Measurements from ENCODE around the gene COX6B1. TPM values are rescaled to one million over a fixed set of nuclear protein-coding genes. Genes with fewer than 3 reads are reported as not detected.

Gene COX6B1
- total and polyA plus RNA-seq, 2 of the 8 experiments (the other 6 are each of a cell fraction or from before 2014, with no cell fraction given) = 437 to 1,052 TPM

- DNase-seq (ENCODE audit: low read depth in 1 of 2, low spot score in 2 of 2) (no peak), FAIRE-seq (no peak)
- H3K23me2 ChIP-seq (ENCODE audit: low read depth, low read length) = no peaks in the 10 kb centered on the region; the same call in 1 of the 2 replicates
- H3K9ac ChIP-seq (replicated peaks in 1 of 4; ENCODE audit: extremely low read depth in 1 of 4, low read depth in 3 of 4, low read length in 3 of 4) = no peak overlapping the region
- ChIA-PET POLR2A (ENCODE audit: partially characterized antibody) (interaction anchor here (0.8 kb wide), 1 partner anchor 28 kb away, joined by 3 read pairs; no protein-coding TSS in a partner anchor), CTCF (ENCODE audit: partially characterized antibody) (interaction anchor here (0.6 to 1.3 kb wide), 4 partner anchors 9 to 117 kb away, joined by 3 to 4 read pairs (median 4); no protein-coding TSS in a partner anchor)
- peaks cover 0 to 1% of the 10 kb centered on the region in 2 experiments for H4K20me1 ChIP-seq (replicated peaks in 1 of 2; ENCODE audit: control insufficient read depth in 1 of 2, insufficient read depth in 2 of 2, low read length in 2 of 2)
- H3K4me2 ChIP-seq (ENCODE audit: insufficient read depth in 1 of 2, low read depth in 2 of 2, low read length in 2 of 2) = no peak overlapping the region
- 89% methylated on average over 3 of the region's 3 CpGs; no CpG with 5 or more reads in 1 of the 2 experiments for WGBS, 2 experiments (ENCODE audit: extremely low coverage in 1 of 2, insufficient coverage in 1 of 2, insufficient read length in 1 of 2, insufficient replicate concordance in 2 of 2, low coverage in 1 of 2, low lambda C conversion rate in 2 of 2, missing lambda C conversion rate in 1 of 2)
- H4K5ac ChIP-seq (ENCODE audit: insufficient read length, low read depth, low read length) = no peak overlapping the region
- no peaks in the 10 kb centered on the region; a peak in 2 of 4 replicates for H3K9me3 ChIP-seq (ENCODE audit: insufficient read depth in 2 of 2, low read depth in 1 of 2, low read length in 1 of 2)
- no peak overlapping the region for H2BK5ac ChIP-seq (ENCODE audit: low read depth, low read length)
- no peak overlapping the region for H2AFZ ChIP-seq (ENCODE audit: low read length)
- H3K27ac ChIP-seq (ENCODE audit: low read depth, low read length) = no peak overlapping the region
- peaks cover 0 to 3% (median 0%) of the 10 kb centered on the region in 4 experiments; a peak in 2 of 7 replicates for H3K27me3 ChIP-seq (replicated peaks in 1 of 4; ENCODE audit: control insufficient read depth in 3 of 4, extremely low read depth in 1 of 4, insufficient read depth in 3 of 4, low read length in 3 of 4)
- H3K14ac ChIP-seq (ENCODE audit: insufficient read length) = no peak overlapping the region
- H3K4me1 ChIP-seq (replicated peaks in 1 of 4; ENCODE audit: control insufficient read depth in 3 of 4, insufficient read depth in 4 of 4, low read length in 3 of 4) = no peaks in the 10 kb centered on the region
- no peak overlapping the region for H3K4ac ChIP-seq (replicated peaks; ENCODE audit: insufficient read length, low read depth, low read length)
- no peak overlapping the region for H3K23ac ChIP-seq (ENCODE audit: insufficient read length)
- no peak overlapping the region for H4K8ac ChIP-seq (ENCODE audit: extremely low read depth, insufficient read depth, low read length)
- no peak overlapping the region for H3K4me3 ChIP-seq (ENCODE audit: extremely low read depth in 1 of 4, insufficient read depth in 2 of 4, low read depth in 3 of 4, low read length in 4 of 4)
- no peaks in the 10 kb centered on the region for H3K36me3 ChIP-seq (ENCODE audit: control insufficient read depth in 2 of 4, insufficient read depth in 4 of 4, low read length in 3 of 4)
- no peaks in the 10 kb centered on the region for H3K79me1 ChIP-seq (ENCODE audit: low read depth, low read length)
- no peak overlapping the region for H4K91ac ChIP-seq (replicated peaks; ENCODE audit: insufficient read length, low read length)
- H2BK15ac ChIP-seq (ENCODE audit: low read length) = no peak overlapping the region
- H3K79me2 ChIP-seq (ENCODE audit: control insufficient read depth in 1 of 2, insufficient read depth in 2 of 2, low read length in 2 of 2) = no peaks in the 10 kb centered on the region
- no peak overlapping the region for H2BK12ac ChIP-seq (ENCODE audit: low read depth, low read length)
- no peak overlapping the region for H3K18ac ChIP-seq (ENCODE audit: extremely low read depth, low read length)
- no peak overlapping the region for H3K56ac ChIP-seq (replicated peaks; ENCODE audit: insufficient read length, low read depth, low read length)
- no peak overlapping the region for H2BK120ac ChIP-seq (replicated peaks; ENCODE audit: low read depth, low read length)
- no peak overlapping the region for H2BK20ac ChIP-seq (ENCODE audit: low read length)
- H2AK5ac ChIP-seq (ENCODE audit: low read depth, low read length) = no peak overlapping the region
- TF ChIP-seq CBX8 (IDR thresholded peaks at IDR 0.05; ENCODE audit: borderline replicate concordance, low read depth, low read length) = no peak
- TF ChIP-seq SIX5 (IDR thresholded peaks at IDR 0.05; ENCODE audit: low read depth, low read length) = no peak
- no peak for TF ChIP-seq USF2 (IDR thresholded peaks at IDR 0.05; ENCODE audit: low read length)
- TF ChIP-seq GABPA (IDR thresholded peaks at IDR 0.05; ENCODE audit: borderline replicate concordance, insufficient read depth, low read length) = no peak
- TF ChIP-seq CHD1 (IDR thresholded peaks at IDR 0.05; ENCODE audit: low read depth, low read length) = no peak
- TF ChIP-seq POU5F1 (IDR thresholded peaks at IDR 0.05; ENCODE audit: low read depth, low read length) = no peak
- TF ChIP-seq SUZ12 (IDR thresholded peaks at IDR 0.05; ENCODE audit: low read length) = no peak
- TF ChIP-seq SP4 (IDR thresholded peaks at IDR 0.05; ENCODE audit: low read length) = no peak
- no peak for TF ChIP-seq RNF2 (IDR thresholded peaks at IDR 0.05; ENCODE audit: borderline replicate concordance, low read depth, low read length, missing control alignments, poor library complexity, severe bottlenecking)
- TF ChIP-seq POLR2AphosphoS5 (IDR thresholded peaks at IDR 0.05; ENCODE audit: low read depth, low read length) = no peak
- TF ChIP-seq JUN (IDR thresholded peaks at IDR 0.05; ENCODE audit: low read depth, low read length) = no peak
- TF ChIP-seq RAD21 (IDR thresholded peaks at IDR 0.05 in 1 of 2, conservative IDR thresholded peaks at IDR 0.05 in 1 of 2; ENCODE audit: low read depth in 2 of 2, low read length in 2 of 2) = no peak
Observed at GRCh38 chr19:35601971-35602370, 46.2 kb upstream of the COX6B1 start.
